IPS-18c (cell line): ENCODE results near the gene TERT.
A peak's percentile ranks its signal among the peaks of the same experiment; 100 is the strongest.
"Not testable (repeated sequence)": the region's sequence is repeated elsewhere in the genome, so short reads cannot be mapped to it uniquely, and the experiment has no call there.

Source experiments
- H3K4me3 ChIP-seq: 2 replicates; pipeline ENCODE4 v1.7.0; 2013; ENCODE audit warnings: low read depth, mild to moderate bottlenecking, low read length, moderate library complexity; ENCODE audit not compliant: insufficient read depth
- H3K9me3 ChIP-seq: one replicate; pipeline ENCODE4 v1.6.1; 2013; ENCODE audit warnings: mild to moderate bottlenecking, low read length, moderate library complexity; ENCODE audit not compliant: control insufficient read depth, insufficient read depth

The TERT gene

GRCh38 chr5:1294835-1295649 is at the start of gene TERT:
Gene TERT, minus strand, starts transcription at chr5:1295068. Its CDS starts 79 bp downstream, at chr5:1294989.
- H3K9me3 ChIP-seq, result no peaks in the 10 kb centered on the region
- peak within 1 kb of the TSS; percentile 69 for H3K4me3 ChIP-seq

DNA sequence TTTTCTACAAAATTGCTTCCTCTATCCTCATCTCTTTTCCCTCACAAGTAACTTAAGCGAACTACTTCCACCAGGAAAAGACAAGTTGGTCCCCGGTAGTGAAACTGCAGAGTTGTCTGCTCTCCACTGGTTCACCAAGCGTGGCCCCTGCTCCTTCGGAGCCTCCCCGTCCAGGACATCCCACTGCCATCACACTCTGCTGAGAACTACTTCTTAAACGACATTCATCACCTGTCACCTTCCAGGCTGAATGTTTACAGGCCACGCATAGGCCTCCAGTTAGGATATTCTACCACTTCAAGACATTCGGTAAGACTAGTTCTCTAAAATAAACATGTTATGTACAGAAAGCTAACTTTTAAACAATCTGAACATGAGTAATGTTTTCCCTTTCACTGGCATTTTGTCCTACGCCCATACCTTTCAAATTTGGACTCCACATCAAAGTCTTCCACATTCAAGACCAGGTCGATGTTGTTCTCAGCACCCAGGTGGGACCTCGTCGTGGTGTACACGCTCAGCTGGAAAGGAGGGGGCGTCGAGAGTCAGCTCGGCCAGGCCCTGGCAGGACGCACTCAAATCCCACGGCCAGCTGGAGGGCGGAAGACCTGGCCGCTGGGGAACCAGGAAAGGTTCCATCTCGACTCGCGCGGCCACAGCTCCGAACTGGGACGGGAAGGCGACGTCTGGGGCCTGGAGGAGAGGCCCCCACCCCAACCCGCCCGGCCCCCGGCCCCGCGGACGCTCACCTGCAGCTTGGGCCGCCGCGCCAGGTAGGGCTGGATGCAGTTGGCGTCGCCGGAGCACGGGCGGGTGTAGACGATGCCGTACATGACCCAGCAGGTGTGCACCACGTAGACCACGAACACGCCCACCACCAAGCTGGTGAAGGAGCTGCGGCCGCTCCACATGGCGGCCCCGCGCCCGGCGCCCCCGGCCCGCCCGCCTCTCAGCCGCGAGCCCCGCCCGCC is 49.3 kb upstream of the TERT start:
- H3K9me3 ChIP-seq, result peaks cover 2% of the 10 kb centered on the region
- peak overlapping the region; percentile 73 for H3K4me3 ChIP-seq

DNA sequence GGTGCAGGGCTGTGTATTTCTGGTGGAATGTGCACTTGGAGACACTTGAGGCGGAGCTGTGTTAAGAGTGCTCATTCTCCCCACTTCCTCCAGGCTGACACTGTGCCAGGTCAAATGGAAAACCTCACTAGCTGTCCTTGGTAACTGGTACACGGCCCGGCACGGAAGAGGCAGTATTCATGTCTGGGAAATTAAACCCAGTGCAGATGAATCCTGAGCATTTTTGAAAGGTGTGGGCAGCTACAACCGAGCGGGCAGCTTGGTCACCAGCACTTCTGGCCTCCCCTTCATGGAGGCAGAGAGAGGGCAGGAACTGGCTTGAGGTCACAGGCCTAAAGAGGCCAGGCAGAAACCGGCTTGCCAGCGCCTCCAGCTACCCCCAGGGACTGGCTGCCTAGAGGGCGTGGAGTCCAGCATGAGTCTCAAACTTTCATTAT is 48.5 kb upstream of the TERT start:
- Histone ChIP-seq H3K9me3 (peaks cover 2% of the 10 kb centered on the region), H3K4me3 (no peak overlapping the region)

- not testable (repeated sequence) for H3K9me3 ChIP-seq, H3K4me3 ChIP-seq
Measured at GRCh38 chr5:1342711-1343110, 47.8 kb upstream of the TERT start.

DNA sequence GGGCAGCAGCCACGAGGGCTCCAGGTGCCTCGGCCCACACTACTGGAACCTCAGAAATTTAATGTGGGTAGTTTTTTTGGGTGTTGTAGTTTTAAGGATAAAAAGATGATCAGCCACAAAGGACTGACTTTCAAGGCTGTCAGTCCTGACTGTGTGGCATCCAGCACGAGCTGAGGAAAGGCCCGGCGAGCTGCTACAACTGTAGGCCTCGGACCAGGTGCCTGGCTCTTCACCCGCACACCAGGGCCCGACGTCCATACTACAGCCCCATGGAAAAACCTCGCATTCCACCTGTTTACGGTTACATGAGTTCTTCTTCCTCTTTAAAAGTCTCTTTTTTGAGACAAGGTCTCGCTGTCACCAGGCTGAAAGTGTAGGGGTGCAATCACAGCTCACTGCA is 47.4 kb upstream of the TERT start:
- H3K4me3 ChIP-seq, result no peak overlapping the region

GRCh38 chr5:1341863-1342262 is 47.0 kb upstream of the TERT start:
- H3K4me3 ChIP-seq, result no peak overlapping the region
- H3K9me3 ChIP-seq, result no peaks in the 10 kb centered on the region

More for the DNA sequence above, 47.4 kb upstream of the TERT start:
- H3K9me3 ChIP-seq, result peaks cover 2% of the 10 kb centered on the region

DNA sequence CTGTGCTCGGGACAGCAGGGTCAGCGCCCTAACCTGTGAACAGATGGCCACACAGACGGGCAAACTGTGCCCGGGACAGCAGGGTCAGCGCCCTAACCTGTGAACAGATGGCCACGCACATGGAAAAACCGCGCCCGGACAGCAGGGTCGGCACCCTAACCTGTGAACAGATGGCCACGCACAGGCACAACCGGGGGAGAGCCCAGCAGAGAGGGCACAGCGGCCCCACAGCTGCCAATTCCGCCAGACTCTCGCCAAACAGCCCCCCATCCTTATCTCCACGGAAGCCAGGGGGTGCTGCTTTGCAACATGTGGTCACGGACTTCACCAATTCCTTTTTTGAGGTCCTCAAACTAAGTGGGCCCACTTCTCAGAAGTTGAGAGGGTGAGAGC is 44.9 kb upstream of the TERT start:
- H3K4me3 ChIP-seq, H3K9me3 ChIP-seq: not testable (repeated sequence)

GRCh38 chr5:1339139-1339817 is 44.4 kb upstream of the TERT start:
- H3K9me3 ChIP-seq, H3K4me3 ChIP-seq: not testable (repeated sequence)

DNA sequence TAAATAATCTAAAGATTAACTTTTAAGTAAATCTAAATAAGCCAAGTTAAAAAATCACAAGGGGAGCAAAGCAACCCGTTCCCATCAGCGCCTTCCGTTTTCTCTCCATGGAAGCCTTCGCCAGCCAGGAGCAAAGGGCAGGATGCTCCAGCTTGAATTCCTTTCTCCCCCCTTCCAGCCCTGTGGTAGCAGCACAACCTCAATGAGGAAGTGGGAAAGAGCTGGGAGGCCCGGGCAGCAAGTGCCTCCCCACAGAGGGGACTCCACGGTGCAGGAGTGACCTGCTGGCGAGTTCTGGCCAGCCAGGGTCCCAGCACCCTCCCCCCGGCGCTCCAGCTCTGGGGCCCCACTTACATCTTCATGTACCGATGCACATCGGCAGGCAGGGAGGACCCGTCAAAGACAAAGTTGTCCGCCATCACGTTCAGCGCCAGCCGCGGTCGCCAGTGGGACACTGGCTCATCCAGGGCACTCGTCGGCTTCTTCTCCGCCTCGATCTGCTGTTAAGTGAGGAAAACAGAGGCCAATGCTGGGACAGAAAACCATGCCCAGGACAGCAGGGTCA is 43.7 kb upstream of the TERT start:
- no peak overlapping the region for H3K4me3 ChIP-seq

GRCh38 chr5:1338196-1338490 is 43.3 kb upstream of the TERT start:
- H3K4me3 ChIP-seq, result no peak overlapping the region
- H3K9me3 ChIP-seq, result no peaks in the 10 kb centered on the region

More for the DNA sequence above, 43.7 kb upstream of the TERT start:
- no peaks in the 10 kb centered on the region for H3K9me3 ChIP-seq

DNA sequence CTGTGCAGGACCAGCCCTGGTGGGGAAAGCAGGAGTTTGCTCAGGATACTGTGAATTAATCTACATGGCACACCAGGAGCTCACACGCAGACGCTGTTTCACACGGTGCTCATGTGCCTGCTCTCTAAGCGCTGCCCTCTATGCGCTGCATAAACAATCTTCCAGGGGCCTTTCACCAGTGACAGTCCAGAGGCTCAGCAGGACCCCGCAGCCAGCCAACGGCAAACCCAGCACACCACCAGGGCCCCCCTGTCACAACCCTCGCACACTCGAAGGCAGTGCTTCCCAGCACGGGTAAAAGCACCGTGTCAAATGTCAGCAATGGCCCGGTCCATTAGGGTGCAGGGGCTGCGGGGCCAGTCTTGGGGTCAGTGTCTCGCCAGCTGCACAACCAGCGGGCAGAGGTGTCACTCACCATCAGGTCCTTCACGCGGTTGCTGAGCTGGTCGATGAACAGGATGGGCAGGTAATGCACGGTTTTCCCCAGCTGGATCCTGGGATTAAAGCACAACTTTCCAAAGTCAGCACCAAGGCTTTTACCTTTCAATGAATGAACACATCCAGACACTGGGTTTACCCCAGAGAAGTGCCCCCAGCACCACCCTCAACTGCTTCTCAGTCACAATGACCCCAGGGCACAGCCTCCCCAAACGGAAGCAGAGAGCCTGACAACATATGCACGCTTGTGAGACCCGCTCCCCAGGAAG is 42.8 kb upstream of the TERT start:
- Histone ChIP-seq H3K9me3 (no peaks in the 10 kb centered on the region), H3K4me3 (no peak overlapping the region)

DNA sequence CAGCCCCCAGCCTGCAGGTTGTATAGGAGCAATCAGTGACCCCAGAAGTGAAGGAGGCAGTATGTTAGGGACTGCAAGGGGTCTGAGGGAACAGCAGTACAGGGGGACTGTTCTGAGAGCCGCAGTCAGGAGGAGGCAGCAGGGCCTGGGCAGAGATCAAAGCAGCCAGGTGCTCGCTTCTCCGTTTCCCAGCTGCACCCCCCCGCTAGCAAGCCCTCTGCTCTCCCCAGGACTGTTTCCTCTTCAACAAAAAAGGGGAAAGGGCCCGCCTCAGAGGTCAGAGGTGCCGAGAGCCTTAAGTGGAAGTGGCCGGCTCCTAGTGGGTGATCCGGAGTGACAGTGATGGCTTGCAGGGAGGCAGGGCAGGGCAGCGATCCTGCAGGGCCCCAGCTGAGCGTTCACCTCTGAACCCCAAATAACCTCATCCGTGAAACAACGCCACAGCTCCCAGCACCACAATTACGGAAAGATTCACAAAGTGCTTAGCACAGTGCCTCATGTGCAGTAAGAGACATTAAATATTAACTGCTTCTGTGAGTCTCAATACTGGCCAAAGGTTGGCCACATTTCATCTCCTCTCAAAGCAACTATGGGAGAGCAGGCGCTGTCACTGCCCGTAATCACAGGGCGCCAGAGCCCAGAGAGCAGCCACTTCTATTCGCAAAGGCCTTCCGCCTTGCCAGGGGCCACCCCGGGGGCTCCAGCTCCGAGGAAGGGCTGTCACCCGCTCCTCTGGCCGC is 42.1 kb upstream of the TERT start:
- no peaks in the 10 kb centered on the region for H3K9me3 ChIP-seq
- H3K4me3 ChIP-seq, result no peak overlapping the region

DNA sequence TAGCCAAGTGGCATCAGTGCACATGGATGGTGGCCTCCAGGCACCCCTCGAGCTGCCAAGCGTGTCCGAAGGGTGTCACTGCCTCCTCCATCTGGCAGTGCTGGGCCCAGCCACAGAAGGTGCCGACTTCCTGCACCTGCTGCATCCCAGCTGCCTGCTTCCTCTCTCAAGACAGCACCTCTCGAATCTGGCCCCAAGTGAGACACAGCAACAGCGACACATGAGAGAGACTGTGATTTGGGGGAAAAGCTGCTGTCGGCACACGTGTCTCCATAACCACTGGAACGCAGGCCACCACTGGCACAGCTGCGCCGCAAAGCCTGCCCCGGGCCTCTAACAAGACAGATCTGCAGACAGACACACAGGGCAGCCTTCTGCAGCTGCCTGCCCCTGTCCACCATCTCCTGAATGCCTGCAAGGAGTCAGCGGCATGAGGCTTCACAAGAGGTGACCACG is 41.3 kb upstream of the TERT start:
- H3K4me3 ChIP-seq, result no peak overlapping the region
- no peaks in the 10 kb centered on the region for H3K9me3 ChIP-seq

DNA sequence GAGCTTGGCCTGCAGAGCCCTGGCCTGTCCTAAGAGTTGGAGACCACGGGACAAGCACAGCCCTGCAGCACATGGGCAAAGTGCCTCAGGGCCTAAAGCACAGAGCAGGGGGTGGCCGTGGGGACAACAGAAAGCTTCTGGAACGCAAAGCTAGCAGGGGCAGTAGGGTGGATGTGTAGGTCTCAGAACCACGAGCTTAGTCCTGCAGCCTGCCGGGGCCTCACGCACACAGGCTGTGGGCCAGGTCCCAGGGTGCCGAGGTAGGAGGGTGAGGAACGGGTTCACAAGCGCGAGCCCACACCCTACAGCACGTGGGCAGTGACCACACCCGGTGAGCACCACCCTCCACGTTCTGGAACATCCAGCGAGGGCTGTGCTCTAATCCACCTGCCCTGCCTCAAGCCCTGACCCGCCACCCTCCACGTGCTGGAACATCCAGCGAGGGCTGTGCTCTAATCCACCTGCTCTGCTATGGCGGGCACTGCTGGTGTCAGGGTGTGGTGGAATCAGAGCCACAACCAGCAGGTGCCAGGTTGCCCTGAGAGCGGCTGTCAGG is 40.8 kb upstream of the TERT start:
- Histone ChIP-seq H3K4me3 (no peak overlapping the region), H3K9me3 (no peaks in the 10 kb centered on the region)

GRCh38 chr5:1334831-1335539 is 40.1 kb upstream of the TERT start:
- Histone ChIP-seq H3K9me3 (no peaks in the 10 kb centered on the region), H3K4me3 (no peak overlapping the region)
